Tibial artery (tissue), 4 donors: ENCODE results near the gene SMC1B.

ENCODE experiments used
- DNase-seq, 2 donors: peaks; one replicate each; pipeline ENCODE4 v3.0.0-alpha.2; 2019
- H3K27ac ChIP-seq, 2 donors: fragments of 200-600 bp; sonication (generic) in 1 of 2; 1 replicate in 1 of 2; 2 replicates in 1 of 2; pipeline ENCODE4 v1.5.1; 2018 to 2019; ENCODE audit warnings: mild to moderate bottlenecking in 1 of 2
- H3K27me3 ChIP-seq, 2 donors: fragments of 200-600 bp; sonication (generic) in 1 of 2; one replicate each; pipeline versions ENCODE4 v1.5.1 to v1.6.0; 2016 to 2019
- H3K36me3 ChIP-seq, 3 donors: fragments of 200-600 bp; sonication (generic) in 2 of 3; one replicate each; pipeline ENCODE4 v1.5.1; 2016 to 2019; ENCODE audit warnings: mild to moderate bottlenecking in 2 of 3
- H3K4me1 ChIP-seq, 4 donors: fragments of 200-600 bp; sonication (generic) in 2 of 4; 1 replicate in 3 of 4; 2 replicates in 1 of 4; pipeline ENCODE4 v1.5.1; 2016 to 2019
- H3K4me3 ChIP-seq, 2 donors: fragments of 200-600 bp; sonication (generic) in 1 of 2; 1 replicate in 1 of 2; 2 replicates in 1 of 2; pipeline ENCODE4 v1.5.1; 2018 to 2019; ENCODE audit warnings: mild to moderate bottlenecking in 2 of 2
- H3K9me3 ChIP-seq, 3 donors: fragments of 200-600 bp; sonication (generic) in 1 of 3; one replicate each; pipeline ENCODE4 v1.5.1; 2016 to 2019
- intact Hi-C: fragments of 100-400 bp; cut with DNase I; formaldehyde crosslinking; loops from one replicate; pipeline ENCODE4 v1.15.0; 2023; ENCODE audit warnings: low total_unique reads
- TF ChIP-seq, protein P1 (sequence below), 2 experiments: fragments of 200-600 bp in 1 of 2; fragments of 450-650 bp in 1 of 2; IDR thresholded peaks; one replicate each; pipeline ENCODE4 v1.5.1; 2017 to 2019; ENCODE audit warnings: antibody characterized with exemption in 2 of 2, mild to moderate bottlenecking in 1 of 2, moderate library complexity in 1 of 2

Gene SMC1B, protein sequence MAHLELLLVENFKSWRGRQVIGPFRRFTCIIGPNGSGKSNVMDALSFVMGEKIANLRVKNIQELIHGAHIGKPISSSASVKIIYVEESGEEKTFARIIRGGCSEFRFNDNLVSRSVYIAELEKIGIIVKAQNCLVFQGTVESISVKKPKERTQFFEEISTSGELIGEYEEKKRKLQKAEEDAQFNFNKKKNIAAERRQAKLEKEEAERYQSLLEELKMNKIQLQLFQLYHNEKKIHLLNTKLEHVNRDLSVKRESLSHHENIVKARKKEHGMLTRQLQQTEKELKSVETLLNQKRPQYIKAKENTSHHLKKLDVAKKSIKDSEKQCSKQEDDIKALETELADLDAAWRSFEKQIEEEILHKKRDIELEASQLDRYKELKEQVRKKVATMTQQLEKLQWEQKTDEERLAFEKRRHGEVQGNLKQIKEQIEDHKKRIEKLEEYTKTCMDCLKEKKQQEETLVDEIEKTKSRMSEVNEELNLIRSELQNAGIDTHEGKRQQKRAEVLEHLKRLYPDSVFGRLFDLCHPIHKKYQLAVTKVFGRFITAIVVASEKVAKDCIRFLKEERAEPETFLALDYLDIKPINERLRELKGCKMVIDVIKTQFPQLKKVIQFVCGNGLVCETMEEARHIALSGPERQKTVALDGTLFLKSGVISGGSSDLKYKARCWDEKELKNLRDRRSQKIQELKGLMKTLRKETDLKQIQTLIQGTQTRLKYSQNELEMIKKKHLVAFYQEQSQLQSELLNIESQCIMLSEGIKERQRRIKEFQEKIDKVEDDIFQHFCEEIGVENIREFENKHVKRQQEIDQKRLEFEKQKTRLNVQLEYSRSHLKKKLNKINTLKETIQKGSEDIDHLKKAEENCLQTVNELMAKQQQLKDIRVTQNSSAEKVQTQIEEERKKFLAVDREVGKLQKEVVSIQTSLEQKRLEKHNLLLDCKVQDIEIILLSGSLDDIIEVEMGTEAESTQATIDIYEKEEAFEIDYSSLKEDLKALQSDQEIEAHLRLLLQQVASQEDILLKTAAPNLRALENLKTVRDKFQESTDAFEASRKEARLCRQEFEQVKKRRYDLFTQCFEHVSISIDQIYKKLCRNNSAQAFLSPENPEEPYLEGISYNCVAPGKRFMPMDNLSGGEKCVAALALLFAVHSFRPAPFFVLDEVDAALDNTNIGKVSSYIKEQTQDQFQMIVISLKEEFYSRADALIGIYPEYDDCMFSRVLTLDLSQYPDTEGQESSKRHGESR

DNA sequence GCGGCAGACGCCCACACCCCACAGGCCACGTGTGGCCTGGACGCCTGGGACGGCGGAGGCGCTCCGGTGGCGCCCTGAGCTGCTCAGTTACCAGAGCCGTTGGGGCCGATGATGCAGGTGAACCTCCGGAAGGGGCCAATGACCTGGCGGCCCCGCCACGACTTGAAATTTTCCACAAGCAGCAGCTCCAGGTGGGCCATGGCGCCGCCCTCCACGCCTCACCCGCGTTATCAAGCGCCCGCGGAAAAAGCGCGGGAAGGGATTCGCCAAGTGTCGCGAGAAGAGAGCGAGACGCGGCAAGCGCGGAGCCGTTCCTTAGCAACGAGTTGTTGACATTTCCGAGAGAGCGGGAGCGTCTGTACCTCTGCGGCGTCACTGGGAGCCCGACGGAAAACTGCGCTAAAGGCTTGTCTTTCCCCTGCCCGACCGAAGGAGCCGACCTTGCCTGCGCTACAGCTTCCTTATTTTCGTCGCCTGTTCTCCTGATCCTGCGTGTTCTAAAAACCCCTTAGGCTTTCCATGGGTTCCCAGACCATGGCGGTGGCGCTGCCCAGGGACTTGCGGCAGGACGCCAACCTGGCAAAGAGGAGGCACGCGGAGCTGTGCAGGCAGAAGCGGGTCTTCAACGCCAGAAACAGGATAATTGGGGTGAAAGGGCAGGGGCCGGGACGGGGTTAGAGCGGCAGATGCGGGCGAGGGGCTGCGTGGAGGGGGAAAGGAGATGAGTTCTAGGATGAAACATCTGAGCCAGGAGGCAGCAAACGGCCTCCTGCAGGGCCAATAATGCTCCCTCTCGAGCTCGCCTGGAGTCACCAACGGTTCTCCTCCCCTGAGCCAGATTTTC is at the start of gene SMC1B, which contains the start of gene RIBC2:
Gene SMC1B (minus strand): TSS at position 232 of the 844 bp plus-strand sequence. CDS start 32 bp downstream, at position 200.
Gene RIBC2 (plus strand): TSS at position 326 of the 844 bp plus-strand sequence. CDS start 194 bp downstream, at position 520.
- peak; percentile 49 to 76 for DNase-seq

DNA sequence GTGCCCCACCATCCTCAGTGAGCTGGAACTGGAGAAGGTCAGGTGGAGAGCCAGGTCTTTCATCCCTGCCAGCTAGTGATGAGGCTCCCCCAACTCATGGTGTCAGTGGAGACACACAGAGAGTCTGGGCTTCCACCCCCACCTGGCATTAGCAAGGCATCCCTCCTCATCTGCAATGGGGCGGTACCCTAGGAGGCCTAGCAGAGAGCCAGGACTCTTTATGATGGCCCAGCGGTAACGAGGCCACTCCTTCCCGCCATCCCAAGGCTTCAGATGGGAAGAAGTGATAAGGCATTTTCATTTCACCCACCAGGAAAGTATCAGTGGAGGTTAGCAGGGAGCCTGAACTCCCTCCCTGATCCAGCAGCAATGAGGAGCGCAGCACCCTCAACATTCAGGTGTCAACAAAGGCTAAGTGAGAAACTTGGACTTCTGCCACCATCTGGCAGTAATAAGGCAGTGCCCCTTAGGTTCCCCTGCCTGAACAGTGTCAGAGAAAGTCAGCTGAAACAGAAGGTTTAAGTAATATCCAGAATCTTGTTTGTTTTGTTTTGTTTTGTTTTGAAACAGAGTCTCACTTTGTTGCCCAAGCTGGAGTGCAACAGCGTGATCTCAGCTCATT is 48.7 kb upstream of the SMC1B start:
- DNase-seq = no peak
- Histone ChIP-seq H3K27me3 (no peaks in the 10 kb centered on the region), H3K27ac (no peak overlapping the region), H3K9me3 (peaks cover 0 to 5% (median 4%) of the 10 kb centered on the region in 3 donors), H3K4me3 (no peak overlapping the region), H3K36me3 (no peaks in the 10 kb centered on the region), H3K4me1 (peaks cover 0 to 5% (median 0%) of the 10 kb centered on the region in 4 donors)
- TF ChIP-seq, protein P1, sequence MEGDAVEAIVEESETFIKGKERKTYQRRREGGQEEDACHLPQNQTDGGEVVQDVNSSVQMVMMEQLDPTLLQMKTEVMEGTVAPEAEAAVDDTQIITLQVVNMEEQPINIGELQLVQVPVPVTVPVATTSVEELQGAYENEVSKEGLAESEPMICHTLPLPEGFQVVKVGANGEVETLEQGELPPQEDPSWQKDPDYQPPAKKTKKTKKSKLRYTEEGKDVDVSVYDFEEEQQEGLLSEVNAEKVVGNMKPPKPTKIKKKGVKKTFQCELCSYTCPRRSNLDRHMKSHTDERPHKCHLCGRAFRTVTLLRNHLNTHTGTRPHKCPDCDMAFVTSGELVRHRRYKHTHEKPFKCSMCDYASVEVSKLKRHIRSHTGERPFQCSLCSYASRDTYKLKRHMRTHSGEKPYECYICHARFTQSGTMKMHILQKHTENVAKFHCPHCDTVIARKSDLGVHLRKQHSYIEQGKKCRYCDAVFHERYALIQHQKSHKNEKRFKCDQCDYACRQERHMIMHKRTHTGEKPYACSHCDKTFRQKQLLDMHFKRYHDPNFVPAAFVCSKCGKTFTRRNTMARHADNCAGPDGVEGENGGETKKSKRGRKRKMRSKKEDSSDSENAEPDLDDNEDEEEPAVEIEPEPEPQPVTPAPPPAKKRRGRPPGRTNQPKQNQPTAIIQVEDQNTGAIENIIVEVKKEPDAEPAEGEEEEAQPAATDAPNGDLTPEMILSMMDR (IDR thresholded peaks at IDR 0.05) = no peak
- intact Hi-C loops = no loop called here

More for the DNA sequence above, at the start of gene SMC1B, which contains the start of gene RIBC2:
- TF ChIP-seq, protein P1 (IDR thresholded peaks at IDR 0.05) = no peak
- Histone ChIP-seq H3K27ac (peak within 1 kb of the TSS in 1 of 2 donors; percentile 23), H3K27me3 (peaks cover 0 to 6% of the 10 kb centered on the region in 2 donors), H3K36me3 (no peaks in the 10 kb centered on the region), H3K4me1 (peaks cover 0 to 12% (median 9%) of the 10 kb centered on the region in 4 donors), H3K9me3 (no peaks in the 10 kb centered on the region), H3K4me3 (peak within 1 kb of the TSS; percentile 34 to 51)
- intact Hi-C loops = no loop called here

DNA sequence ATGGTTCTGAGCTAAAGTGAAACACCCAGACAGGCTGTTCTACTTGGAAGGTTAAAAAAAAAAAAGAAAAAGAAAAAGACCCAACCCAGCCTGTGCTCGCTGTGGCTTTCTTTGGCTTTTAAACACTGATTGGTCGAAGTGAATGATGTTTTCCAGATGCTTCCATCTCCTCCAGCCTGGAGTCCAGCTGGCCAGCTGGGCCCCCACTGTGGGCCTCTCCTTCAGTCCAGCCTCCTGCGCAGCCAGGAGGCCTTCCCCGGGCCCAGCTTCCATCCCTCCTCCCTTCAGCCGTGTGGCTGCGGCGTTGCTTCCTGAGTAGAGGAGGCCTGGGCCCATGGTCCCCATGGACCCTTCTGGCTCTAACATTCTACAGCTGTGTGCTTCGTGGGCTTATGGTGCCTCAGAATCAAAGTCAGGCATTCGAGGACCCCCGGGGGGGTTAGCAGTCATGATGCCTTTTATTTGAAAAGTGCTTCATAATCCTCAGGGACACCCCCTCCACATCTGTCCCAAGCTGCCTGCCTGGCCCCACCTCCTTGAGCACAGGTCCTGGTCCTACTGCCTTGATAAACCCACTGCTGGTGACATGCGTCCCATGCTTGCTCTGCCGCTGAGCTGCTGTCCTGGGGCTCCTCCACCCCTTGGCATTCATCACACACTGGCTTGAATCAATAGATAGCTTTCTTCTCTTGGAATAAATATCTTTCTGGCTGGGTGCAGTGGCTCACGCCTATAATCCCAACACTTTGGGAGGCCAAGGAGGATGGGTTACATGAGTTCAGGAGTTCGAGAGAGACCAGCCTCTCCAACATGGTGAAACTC is 47.1 kb upstream of the SMC1B start:
- intact Hi-C loops = no loop called here
- no peaks in the 10 kb centered on the region for H3K36me3 ChIP-seq
- peak overlapping the region; percentile 8 to 44 for H3K27ac ChIP-seq
- no peaks in the 10 kb centered on the region for H3K27me3 ChIP-seq
- TF ChIP-seq, protein P1 (IDR thresholded peaks at IDR 0.05) = no peak
- H3K4me3 ChIP-seq = no peak overlapping the region
- DNase-seq = peak; percentile 69 to 81
- H3K9me3 ChIP-seq = no peaks in the 10 kb centered on the region
- peaks cover 0 to 5% (median 0%) of the 10 kb centered on the region in 4 donors for H3K4me1 ChIP-seq

DNA sequence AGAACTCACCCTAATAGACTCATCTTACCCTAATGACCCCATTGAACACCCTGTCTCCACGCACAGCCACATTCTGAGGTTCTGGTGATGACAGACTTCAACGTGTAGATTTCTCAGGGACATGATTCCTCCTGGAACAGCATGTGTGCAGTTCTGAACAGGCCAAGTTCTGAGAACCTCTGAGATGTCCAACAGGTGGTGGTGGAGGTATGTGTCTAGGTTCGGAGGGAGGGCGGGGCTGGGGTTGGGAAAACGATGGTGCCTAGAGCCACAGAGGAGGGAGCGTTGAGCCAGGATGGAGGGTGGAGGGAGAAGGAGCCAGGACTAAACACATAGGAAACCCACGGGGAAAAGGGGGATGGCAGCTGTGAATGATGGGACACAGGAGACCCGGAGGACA is 45.8 kb upstream of the SMC1B start:
- Histone ChIP-seq H3K27me3 (no peaks in the 10 kb centered on the region), H3K27ac (peak overlapping the region; percentile 8 to 44), H3K9me3 (no peaks in the 10 kb centered on the region), H3K4me3 (no peak overlapping the region), H3K36me3 (no peaks in the 10 kb centered on the region), H3K4me1 (peaks cover 0 to 5% (median 0%) of the 10 kb centered on the region in 4 donors)
- TF ChIP-seq, protein P1 (IDR thresholded peaks at IDR 0.05) = no peak
- DNase-seq = no peak
- intact Hi-C loops = no loop called here
